Measurements from ENCODE around the gene THRB.
A peak's percentile ranks its signal among the peaks of the same experiment; 100 is the strongest.

THRB gene

GRCh38 chr3:24372559-24373197, 122.0 kb downstream of the THRB start:
- H3K4me3 ChIP-seq (ENCODE audit: low read depth, low read length): no peak overlapping the region
- no peaks in the 10 kb centered on the region for H3K36me3 ChIP-seq (ENCODE audit: control insufficient read depth in 2 of 2, insufficient read depth in 1 of 2, low read length in 2 of 2)
- H3K9me3 ChIP-seq (ENCODE audit: control insufficient read depth, insufficient read depth, low read depth, low read length): no peaks in the 10 kb centered on the region
- TF ChIP-seq ZSCAN23 (tag by site-specific recombination; IDR thresholded peaks at IDR 0.05) (no peak), ZNF549 (tag by site-specific recombination; IDR thresholded peaks at IDR 0.05) (no peak), KLF17 (tag by site-specific recombination; IDR thresholded peaks at IDR 0.05) (no peak), SP2 (tag by site-specific recombination; IDR thresholded peaks at IDR 0.05) (no peak), ZNF416 (tag by site-specific recombination; IDR thresholded peaks at IDR 0.05) (no peak), ZBTB20 (tag by site-specific recombination; IDR thresholded peaks at IDR 0.05) (no peak), OVOL3 (tag by site-specific recombination; IDR thresholded peaks at IDR 0.05) (no peak), ZNF324 (tag by site-specific recombination; IDR thresholded peaks at IDR 0.05) (no peak), ZNF621 (tag by site-specific recombination; IDR thresholded peaks at IDR 0.05) (no peak), ZNF544 (tag by site-specific recombination; IDR thresholded peaks at IDR 0.05) (no peak), ZNF221 (tag by site-specific recombination; IDR thresholded peaks at IDR 0.05; ENCODE audit: borderline replicate concordance) (no peak), ZSCAN4 (tag by site-specific recombination; IDR thresholded peaks at IDR 0.05) (no peak), YY1 (tag by site-specific recombination; IDR thresholded peaks at IDR 0.05) (no peak), ZBTB1 (tag by site-specific recombination; IDR thresholded peaks at IDR 0.05) (no peak), ZFP69B (tag by site-specific recombination; IDR thresholded peaks at IDR 0.05) (no peak)
- no peak overlapping the region for H3K27ac ChIP-seq (ENCODE audit: extremely low read depth, low read depth, low read length)
- peaks cover 10% of the 10 kb centered on the region; the same call in 1 of the 2 replicates for H3K4me1 ChIP-seq (ENCODE audit: control insufficient read depth, insufficient read depth, low read length)
- ChIA-PET POLR2A (no interaction called here), CTCF (no interaction called here)

- Histone ChIP-seq H3K4me1 (ENCODE audit: control insufficient read depth, insufficient read depth, low read length) (peaks cover 6% of the 10 kb centered on the region; the same call in 1 of the 2 replicates), H3K27ac (ENCODE audit: extremely low read depth, low read depth, low read length) (no peak overlapping the region), H3K4me3 (ENCODE audit: low read depth, low read length) (no peak overlapping the region), H3K36me3 (ENCODE audit: control insufficient read depth in 2 of 2, insufficient read depth in 1 of 2, low read length in 2 of 2) (no peaks in the 10 kb centered on the region), H3K9me3 (ENCODE audit: control insufficient read depth, insufficient read depth, low read depth, low read length) (no peaks in the 10 kb centered on the region)
- ChIA-PET POLR2A (no interaction called here), CTCF (no interaction called here)
- no peak for TF ChIP-seq ZBTB20 (tag by site-specific recombination; IDR thresholded peaks at IDR 0.05)
- TF ChIP-seq ZNF18 (tag by site-specific recombination; IDR thresholded peaks at IDR 0.05): peak; percentile 60; the same call in 1 of the 2 replicates
These were observed 124.1 kb downstream of the THRB start for GRCh38 chr3:24370352-24371090.

GRCh38 chr3:24368605-24369004, 126.0 kb downstream of the THRB start:
- no peak overlapping the region for H3K27ac ChIP-seq (ENCODE audit: extremely low read depth, low read depth, low read length)
- POLR2A ChIA-PET: no interaction called here
- no peak overlapping the region for H3K4me3 ChIP-seq (ENCODE audit: low read depth, low read length)
- H3K4me1 ChIP-seq (ENCODE audit: control insufficient read depth, insufficient read depth, low read length): peaks cover 6% of the 10 kb centered on the region; the same call in 1 of the 2 replicates
- CTCF ChIA-PET: no interaction called here
- no peaks in the 10 kb centered on the region for H3K9me3 ChIP-seq (ENCODE audit: control insufficient read depth, insufficient read depth, low read depth, low read length)
- TF ChIP-seq SCRT2 (tag by site-specific recombination; IDR thresholded peaks at IDR 0.05): 0 out of 2 replicates have a peak, but pooled peaks have one; percentile 11
- TF ChIP-seq ATF2 (tag by site-specific recombination; IDR thresholded peaks at IDR 0.05; ENCODE audit: low read depth): peak; percentile 93
- no peak for TF ChIP-seq ZNF777 (tag by site-specific recombination; IDR thresholded peaks at IDR 0.05; ENCODE audit: borderline replicate concordance)
- no peaks in the 10 kb centered on the region for H3K36me3 ChIP-seq (ENCODE audit: control insufficient read depth in 2 of 2, insufficient read depth in 1 of 2, low read length in 2 of 2)
